Measurements from ENCODE around the gene C3orf80. TPM values are rescaled to one million over a fixed set of nuclear protein-coding genes. Genes with fewer than 3 reads are reported as not detected.

The C3orf80 gene
- total and polyA plus RNA-seq, 4 donors, result 0.23 to 3.3 (median 0.84) TPM

DNA sequence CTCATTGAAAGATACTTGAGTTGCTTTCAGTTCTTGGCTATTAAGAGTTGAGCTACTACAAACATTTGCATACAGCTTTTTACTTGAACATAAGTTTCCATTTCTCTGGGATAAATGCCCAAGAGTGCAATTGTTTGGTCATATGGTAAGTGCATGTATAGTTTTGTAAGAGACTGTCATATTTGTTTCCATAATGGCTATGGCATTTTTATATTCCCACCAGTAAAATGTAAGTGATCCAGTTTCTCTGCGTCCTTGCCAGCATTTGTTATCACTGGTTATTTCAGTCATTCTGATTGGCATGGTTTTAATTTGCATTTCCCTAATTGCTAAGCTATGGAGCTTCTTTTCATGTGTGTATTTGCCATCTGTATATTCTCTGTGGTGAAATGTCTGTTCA lies 22.5 kb downstream of the C3orf80 start:
- no peak for TF ChIP-seq CTCF (IDR thresholded peaks at IDR 0.05; ENCODE audit: control extremely low read depth, extremely low read depth)
- no peaks in the 10 kb centered on the region for H3K4me1 ChIP-seq (ENCODE audit: control insufficient read depth in 5 of 5, insufficient read depth in 5 of 5, low read length in 5 of 5)
- H3K27ac ChIP-seq (ENCODE audit: low read depth in 1 of 2, low read length in 1 of 2), result no peak overlapping the region
- no peak overlapping the region for H3K4me3 ChIP-seq
- ATAC-seq (ENCODE audit: insufficient read depth, low FRiP score) (no peak), DNase-seq (no peak)
- H3K27me3 ChIP-seq (ENCODE audit: control insufficient read depth in 3 of 3, insufficient read depth in 3 of 3, low read length in 2 of 3), result no peaks in the 10 kb centered on the region
- WGBS, 2 donors, result 95% methylated on average over 1 of the region's 1 CpG
- H3K9ac ChIP-seq (ENCODE audit: insufficient read depth in 1 of 2, low read length in 2 of 2), result no peak overlapping the region
- H3K9me3 ChIP-seq (ENCODE audit: control insufficient read depth in 4 of 4, insufficient read depth in 3 of 4, low read length in 3 of 4), result no peaks in the 10 kb centered on the region
- H3K36me3 ChIP-seq (ENCODE audit: control insufficient read depth in 4 of 4, insufficient read depth in 4 of 4, low read length in 4 of 4), result no peaks in the 10 kb centered on the region

DNA sequence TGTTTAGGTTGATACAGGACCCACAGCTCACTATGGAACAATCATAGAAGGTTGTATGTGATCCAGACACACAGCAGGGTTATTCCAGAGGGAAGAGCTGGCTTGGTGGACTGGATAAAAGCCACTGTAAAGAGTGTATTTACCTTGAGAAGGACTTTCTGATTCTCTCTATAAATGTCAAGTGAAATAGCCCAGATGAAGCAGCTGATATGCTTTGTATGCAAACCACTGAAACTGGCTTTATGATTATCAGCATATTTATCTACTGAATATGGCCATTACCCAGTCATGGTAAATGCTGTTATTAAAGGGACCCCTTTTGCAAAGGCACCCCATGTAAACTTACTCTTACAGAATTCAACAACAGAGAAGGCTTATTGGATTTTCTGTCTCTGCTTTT lies 28.1 kb downstream of the C3orf80 start:
- Histone ChIP-seq H3K36me3 (ENCODE audit: control insufficient read depth in 4 of 4, insufficient read depth in 4 of 4, low read length in 4 of 4) (peaks cover 0 to under 1% (median 0%) of the 10 kb centered on the region in 4 donors), H3K27ac (ENCODE audit: low read depth in 1 of 2, low read length in 1 of 2) (no peak overlapping the region), H3K4me1 (ENCODE audit: control insufficient read depth in 5 of 5, insufficient read depth in 5 of 5, low read length in 5 of 5) (no peaks in the 10 kb centered on the region), H3K9ac (ENCODE audit: insufficient read depth in 1 of 2, low read length in 2 of 2) (no peak overlapping the region), H3K4me3 (no peak overlapping the region), H3K9me3 (ENCODE audit: control insufficient read depth in 4 of 4, insufficient read depth in 3 of 4, low read length in 3 of 4) (no peaks in the 10 kb centered on the region), H3K27me3 (ENCODE audit: control insufficient read depth in 3 of 3, insufficient read depth in 3 of 3, low read length in 2 of 3) (no peaks in the 10 kb centered on the region)
- DNase-seq (no peak), ATAC-seq (ENCODE audit: insufficient read depth, low FRiP score) (no peak)
- TF ChIP-seq CTCF (IDR thresholded peaks at IDR 0.05; ENCODE audit: control extremely low read depth, extremely low read depth), result no peak

- ATAC-seq (ENCODE audit: insufficient read depth, low FRiP score) (no peak), DNase-seq (no peak)
- no peak overlapping the region for H3K9ac ChIP-seq (ENCODE audit: insufficient read depth in 1 of 2, low read length in 2 of 2)
- H3K36me3 ChIP-seq (ENCODE audit: control insufficient read depth in 4 of 4, insufficient read depth in 4 of 4, low read length in 4 of 4), result peaks cover 0 to 2% (median 0%) of the 10 kb centered on the region in 4 donors
- H3K9me3 ChIP-seq (ENCODE audit: control insufficient read depth in 4 of 4, insufficient read depth in 3 of 4, low read length in 3 of 4), result no peaks in the 10 kb centered on the region
- H3K4me3 ChIP-seq, result no peak overlapping the region
- no peaks in the 10 kb centered on the region for H3K27me3 ChIP-seq (ENCODE audit: control insufficient read depth in 3 of 3, insufficient read depth in 3 of 3, low read length in 2 of 3)
- no peaks in the 10 kb centered on the region for H3K4me1 ChIP-seq (ENCODE audit: control insufficient read depth in 5 of 5, insufficient read depth in 5 of 5, low read length in 5 of 5)
- H3K27ac ChIP-seq (ENCODE audit: low read depth in 1 of 2, low read length in 1 of 2), result no peak overlapping the region
- TF ChIP-seq CTCF (IDR thresholded peaks at IDR 0.05; ENCODE audit: control extremely low read depth, extremely low read depth), result no peak
- 48 to 65% methylated on average over 2 of the region's 2 CpGs for WGBS, 2 donors
Measured at GRCh38 chr3:160257606-160258005, 32.4 kb downstream of the C3orf80 start.

- H3K4me3 ChIP-seq, result no peak overlapping the region
- no peak overlapping the region for H3K9ac ChIP-seq (ENCODE audit: insufficient read depth in 1 of 2, low read length in 2 of 2)
- TF ChIP-seq CTCF (IDR thresholded peaks at IDR 0.05; ENCODE audit: control extremely low read depth, extremely low read depth), result no peak
- no peak for DNase-seq
- 63 to 94% methylated on average over 1 of the region's 1 CpG for WGBS, 2 donors
- H3K36me3 ChIP-seq (ENCODE audit: control insufficient read depth in 4 of 4, insufficient read depth in 4 of 4, low read length in 4 of 4), result peaks cover 0 to 2% (median under 1%) of the 10 kb centered on the region in 4 donors
- ATAC-seq (ENCODE audit: insufficient read depth, low FRiP score), result no peak
- no peaks in the 10 kb centered on the region for H3K9me3 ChIP-seq (ENCODE audit: control insufficient read depth in 4 of 4, insufficient read depth in 3 of 4, low read length in 3 of 4)
- no peaks in the 10 kb centered on the region for H3K27me3 ChIP-seq (ENCODE audit: control insufficient read depth in 3 of 3, insufficient read depth in 3 of 3, low read length in 2 of 3)
- no peaks in the 10 kb centered on the region for H3K4me1 ChIP-seq (ENCODE audit: control insufficient read depth in 5 of 5, insufficient read depth in 5 of 5, low read length in 5 of 5)
- no peak overlapping the region for H3K27ac ChIP-seq (ENCODE audit: low read depth in 1 of 2, low read length in 1 of 2)
Measured at GRCh38 chr3:160259589-160259988, 34.4 kb downstream of the C3orf80 start.

Data from lung (tissue), 12 donors.